GM18858 (cell line): ENCODE measurements around the gene PLPP6.
"Not testable (repeated sequence)": the region's sequence is repeated elsewhere in the genome, so short reads cannot be mapped to it uniquely, and the experiment has no call there.

Source experiments
- ATAC-seq: cut with Tn5 transposase; IDR thresholded peaks from one replicate; pipeline ENCODE4 v1.9.1; 2021; ENCODE audit not compliant: unreplicated experiment

Gene PLPP6

DNA sequence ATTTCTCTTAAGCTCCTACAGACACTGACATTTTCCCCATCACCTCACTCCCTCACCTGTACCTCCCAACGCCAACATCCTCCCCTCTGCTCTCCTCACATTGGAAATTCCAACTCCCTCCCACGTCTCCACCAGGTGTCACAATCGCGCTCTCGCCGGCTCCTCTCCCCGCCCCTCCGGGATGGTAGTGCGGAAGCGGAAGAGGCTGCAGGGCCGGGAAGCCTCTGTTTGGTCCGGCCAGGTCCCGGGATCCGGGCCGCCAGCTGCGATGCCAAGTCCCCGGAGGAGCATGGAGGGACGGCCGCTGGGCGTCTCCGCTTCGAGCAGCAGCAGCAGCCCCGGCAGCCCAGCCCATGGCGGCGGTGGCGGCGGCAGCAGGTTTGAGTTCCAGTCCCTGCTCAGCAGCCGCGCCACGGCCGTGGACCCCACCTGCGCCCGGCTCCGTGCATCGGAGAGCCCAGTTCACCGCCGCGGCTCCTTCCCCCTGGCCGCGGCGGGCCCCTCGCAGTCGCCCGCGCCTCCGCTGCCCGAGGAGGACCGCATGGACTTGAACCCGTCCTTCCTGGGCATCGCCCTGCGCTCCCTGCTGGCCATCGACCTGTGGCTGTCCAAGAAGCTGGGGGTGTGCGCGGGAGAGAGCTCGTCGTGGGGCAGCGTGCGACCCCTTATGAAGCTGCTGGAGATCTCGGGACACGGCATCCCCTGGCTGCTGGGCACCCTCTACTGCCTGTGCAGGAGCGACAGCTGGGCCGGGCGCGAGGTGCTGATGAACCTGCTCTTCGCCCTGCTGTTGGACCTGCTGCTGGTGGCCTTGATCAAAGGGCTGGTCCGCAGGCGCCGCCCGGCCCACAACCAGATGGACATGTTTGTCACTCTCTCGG, at the start of gene PLPP6:
PLPP6 (plus strand) TSS at position 187 of the 881 bp plus-strand sequence; CDS start at position 269, 82 bp downstream.
- ATAC-seq: peak; percentile 63

DNA sequence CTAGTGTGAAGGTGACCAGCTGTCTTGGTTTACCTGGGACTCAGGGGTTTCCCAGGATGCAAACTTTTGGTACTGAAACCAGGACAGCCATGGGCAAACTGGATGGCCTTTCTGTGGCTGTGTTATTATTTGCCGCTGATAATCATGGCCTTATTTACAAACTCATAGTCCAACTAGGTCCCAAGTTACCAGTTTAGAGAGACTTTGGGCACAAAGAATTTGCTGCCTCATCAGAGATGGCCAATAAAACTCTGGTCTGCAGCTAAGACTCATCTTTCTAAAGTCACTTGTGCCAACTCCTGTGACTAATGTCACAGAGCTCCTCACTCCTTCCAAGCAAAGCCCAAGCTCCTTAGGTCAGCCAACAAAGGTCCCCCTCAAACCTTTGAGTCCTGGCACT, 47.5 kb upstream of the PLPP6 start:
- no peak for ATAC-seq

DNA sequence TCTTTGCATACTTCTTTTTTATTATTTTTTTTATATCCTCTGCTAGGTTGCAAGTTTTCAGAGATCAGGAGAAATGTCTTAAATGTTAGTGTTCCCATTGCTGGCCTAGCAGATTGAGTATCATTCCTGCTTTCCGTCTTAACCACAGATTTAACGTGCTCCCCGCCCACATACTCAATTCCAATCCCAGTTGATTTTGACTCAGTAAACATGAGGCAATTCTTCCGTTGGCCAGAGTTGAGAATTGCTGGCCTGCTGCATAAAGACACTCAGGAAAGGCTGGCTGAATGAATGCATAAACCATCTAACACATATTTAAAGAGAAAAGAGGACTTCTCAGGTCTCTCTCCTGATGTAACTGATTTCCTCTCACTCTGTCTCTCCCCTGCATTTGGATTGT, 46.8 kb upstream of the PLPP6 start:
- ATAC-seq: no peak

DNA sequence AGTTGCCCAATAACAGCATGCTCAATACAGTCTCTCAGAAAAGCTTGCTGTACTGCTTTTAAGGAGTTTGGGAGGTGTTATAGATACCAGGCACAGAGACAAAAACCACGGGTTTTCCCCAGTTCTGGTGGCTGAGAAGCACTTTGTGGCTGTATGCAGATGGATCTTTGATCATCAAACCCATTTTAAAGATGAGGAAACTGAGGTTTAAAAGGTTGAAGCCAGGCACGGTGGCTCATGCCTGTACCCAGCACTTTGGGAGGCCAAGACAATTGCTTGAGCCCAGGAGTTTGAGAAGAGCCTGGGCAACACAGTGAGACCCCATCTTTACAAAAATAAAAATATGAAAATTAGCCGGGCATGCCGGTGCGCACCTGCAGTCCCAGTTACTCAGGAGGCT, 46.3 kb upstream of the PLPP6 start:
- ATAC-seq: no peak

DNA sequence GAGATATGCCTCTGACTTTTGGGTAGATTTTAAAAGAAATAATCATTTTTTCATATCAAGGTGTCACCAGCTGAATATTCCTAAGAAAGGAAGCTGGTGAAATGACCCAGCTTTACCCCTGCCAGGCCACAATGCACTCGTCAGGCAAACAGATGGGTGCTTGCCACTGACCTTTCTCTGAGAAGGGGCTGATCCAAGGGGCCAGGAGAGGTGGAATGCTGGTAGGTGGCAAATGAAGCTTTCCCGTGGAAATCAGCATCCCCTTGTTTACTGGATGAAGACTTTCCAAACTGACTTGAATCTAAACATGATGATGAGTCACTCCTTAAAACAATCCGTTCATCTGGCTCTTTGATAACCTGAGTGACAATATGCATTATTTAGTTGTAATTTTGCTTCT, 44.3 kb upstream of the PLPP6 start:
- no peak for ATAC-seq

DNA sequence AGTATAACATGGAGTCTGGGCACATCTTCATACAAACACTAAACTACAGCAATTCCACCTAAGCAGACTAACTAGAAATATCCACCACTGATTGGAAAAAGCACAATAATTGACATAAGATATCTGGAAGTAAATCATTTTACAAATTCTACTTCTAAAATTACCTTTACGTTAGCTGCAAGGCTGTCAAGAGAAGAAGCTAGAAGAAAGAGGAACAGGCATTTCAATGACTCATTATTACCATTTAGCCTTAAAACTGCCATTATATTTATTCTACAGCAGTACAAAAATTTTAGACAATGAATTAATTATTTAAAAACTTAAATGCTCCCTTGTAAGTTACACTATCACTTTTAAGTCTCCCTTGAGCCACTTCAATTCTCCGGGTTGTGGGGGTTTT, 43.4 kb upstream of the PLPP6 start:
- no peak for ATAC-seq

DNA sequence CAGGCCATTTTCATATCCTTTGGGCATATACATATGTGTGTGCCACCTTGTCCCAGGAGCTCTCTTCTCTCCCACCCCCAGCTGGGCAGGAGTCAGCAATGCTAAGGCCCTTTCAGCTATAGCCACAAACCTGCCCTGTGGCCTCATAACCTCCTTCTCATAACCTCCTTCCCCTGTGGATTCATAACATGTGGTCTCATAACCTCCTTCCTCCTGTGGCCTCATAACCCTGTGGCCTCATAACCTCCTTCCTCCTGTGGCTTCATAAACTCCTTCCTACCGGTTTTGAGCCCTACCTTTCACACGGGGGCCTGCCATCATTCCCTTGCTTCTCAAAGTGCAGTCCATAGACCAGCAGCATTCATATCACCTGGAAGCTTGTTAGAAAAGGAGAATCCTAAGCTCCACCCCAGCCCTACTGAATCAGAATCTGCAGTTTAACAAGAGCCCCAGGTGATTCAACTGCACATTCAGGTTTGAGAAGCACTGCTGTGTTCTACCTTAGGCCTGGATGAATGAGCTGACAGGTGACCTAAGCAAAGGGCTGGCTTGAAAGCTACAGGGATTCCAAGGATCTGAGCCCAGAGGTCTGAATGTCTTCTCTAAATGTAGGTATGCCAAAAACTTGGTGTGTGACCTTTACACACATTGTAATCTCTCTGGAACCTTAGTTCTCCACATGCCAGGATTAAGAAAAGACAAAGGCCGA, 41.9 kb upstream of the PLPP6 start:
- ATAC-seq: no peak

DNA sequence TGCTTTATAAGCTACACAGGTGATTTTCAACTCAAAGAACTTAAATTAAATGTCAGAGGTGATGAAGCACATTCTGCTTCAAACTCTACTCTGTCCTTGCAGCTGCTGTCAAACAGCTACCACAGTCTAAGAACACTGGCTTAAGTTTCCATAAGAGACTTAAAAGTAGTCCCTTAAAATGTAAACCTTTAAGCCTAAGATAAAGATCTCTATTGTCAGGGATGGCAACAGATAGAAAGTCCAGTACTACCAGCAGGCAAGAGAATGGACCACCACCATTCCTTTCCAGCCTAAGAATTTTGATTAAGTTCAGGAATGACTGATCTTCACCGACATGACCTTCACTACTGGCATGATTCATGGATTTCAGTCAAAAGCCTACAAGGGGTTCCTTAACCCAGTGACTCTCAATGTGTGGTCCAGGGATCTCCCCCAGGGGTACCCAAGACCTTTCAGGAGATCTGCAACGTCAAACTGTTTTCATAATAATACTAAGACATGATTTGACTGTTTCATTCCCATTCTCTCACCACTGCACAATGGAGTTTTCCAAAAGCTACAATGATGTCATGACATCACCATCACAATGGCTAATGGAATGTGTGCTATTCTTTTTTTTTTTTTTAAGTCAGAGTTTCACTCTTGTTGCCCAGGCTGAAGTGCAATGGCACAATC, 41.1 kb upstream of the PLPP6 start:
- ATAC-seq: no peak

DNA sequence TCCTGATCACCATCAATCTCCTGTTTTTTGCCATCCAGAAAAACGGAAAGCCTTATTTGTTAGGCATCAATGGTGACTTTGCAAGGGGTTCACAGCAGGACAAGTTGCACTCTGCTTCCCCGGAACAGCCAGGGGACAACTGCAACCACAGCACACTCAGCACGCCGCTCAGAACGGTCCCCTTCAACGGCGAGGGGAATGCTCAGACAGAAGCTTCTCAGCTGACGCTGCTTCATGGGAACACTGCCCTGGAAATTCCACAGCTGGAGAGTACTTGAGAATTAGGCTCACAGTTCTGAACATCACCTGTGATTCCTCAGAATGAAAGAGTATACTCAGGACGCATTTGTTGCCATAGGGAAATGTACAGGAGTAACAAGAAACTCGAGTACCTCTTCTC, 40.1 kb upstream of the PLPP6 start:
- no peak for ATAC-seq

DNA sequence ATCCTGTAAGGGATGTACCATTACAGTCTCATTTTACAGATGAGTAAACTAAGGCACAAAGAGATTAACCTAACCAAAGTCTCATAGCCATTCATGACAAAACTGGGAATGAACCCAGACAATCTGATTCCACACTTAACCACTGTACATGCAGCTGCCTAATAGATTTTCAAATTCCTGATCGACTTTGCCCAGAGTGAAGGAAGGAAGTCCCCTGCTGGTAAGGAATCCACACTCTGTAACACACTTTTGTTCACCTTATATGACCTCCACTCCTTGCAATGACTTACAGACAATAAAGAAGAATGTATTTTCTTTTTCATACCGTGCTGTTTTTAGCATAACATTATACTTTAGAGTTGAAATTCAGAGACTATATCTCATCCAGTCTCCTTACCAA, 31.3 kb upstream of the PLPP6 start:
- ATAC-seq: no peak

DNA sequence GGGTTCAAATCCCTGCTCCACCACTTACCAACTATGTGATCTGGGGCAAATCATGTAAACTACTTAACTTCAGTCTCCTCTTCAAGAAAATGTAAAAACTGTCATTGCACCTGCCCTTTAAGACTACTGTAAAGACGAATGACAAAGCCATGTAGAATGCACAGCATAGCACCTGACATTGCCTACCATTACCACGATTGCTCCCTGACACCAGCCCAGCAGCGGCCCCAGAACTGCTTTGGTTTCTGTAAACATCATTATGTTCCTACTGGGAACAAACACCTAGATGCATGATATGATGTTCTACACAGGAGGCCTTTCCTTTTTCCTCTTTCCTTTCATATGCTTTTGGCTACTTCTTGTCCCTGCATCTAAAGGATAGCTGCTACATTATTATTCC, 23.1 kb upstream of the PLPP6 start:
- ATAC-seq: no peak

DNA sequence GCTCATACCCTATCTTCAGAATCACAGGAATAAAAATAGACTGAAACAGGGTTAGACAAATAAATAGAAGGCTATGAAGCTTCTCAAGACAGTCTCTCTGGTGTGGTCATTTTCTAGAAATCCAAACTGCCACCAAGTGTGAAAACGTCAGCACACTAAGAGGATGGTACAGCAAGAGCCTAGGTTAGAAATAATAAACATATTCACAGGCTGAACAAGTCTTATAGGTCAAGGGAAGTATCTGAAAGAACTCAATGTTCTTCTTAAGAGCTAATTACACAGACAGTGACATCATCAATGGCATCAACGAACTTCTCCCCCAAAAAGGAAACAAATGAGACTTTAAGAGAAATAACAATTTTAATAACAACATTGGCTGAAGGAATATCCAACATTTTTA, 22.7 kb upstream of the PLPP6 start:
- ATAC-seq: no peak

DNA sequence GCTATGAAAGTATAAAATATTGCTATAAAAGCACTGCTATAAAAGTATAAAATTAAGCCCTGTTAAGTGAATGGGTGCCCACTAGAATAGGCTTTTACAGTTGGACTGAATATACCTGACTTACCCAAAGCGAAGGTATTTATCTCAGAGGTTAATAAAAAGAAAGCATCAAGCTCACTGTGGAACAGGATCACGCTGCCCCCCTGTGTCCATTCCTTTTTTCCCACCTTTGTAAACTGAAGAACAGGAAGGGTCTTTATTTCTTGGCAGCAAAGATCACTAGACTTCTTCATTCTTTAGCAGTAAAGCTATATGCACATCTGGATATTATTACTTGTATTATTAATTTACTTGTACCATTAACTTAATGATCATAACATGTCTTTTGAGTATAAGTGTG, 22.1 kb upstream of the PLPP6 start:
- no peak for ATAC-seq

DNA sequence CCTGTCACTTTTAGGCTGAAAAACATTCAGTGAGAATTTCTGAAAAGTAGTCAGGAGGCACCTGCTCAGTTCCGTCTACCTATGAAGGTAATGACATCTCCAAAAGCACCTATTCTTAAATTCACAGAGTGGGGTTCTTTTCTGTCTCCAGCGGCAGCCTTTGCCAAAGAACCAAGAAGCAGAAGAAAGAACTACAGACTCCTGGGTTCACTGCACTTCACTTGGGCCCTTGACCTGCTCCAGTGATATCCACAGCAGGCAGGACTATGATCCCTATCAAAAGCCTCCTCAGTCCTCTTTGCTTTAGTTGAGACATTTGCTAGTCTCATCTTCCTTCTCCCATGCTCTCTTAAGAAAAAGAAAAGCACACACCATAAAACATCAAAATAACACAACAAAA, 19.7 kb upstream of the PLPP6 start:
- no peak for ATAC-seq

DNA sequence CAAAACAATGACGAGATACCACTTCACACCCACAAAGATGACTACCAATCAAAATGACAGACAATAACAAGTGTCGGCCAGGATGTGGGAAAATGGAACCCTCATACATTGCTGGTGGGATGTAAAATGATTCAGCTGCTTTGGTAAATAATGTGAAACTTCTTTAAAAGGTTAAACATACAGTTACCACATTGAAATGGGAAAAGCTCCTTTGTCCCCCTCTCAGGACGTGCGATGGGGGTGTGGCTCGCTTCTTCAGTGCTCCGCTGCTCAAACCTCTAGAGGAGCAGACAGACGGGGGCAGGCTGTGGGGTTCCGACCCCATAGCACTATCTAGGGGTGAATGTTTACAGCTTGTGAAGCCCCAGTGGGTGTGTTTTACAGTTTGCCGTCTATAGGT, 8.0 kb upstream of the PLPP6 start:
- ATAC-seq: no peak

DNA sequence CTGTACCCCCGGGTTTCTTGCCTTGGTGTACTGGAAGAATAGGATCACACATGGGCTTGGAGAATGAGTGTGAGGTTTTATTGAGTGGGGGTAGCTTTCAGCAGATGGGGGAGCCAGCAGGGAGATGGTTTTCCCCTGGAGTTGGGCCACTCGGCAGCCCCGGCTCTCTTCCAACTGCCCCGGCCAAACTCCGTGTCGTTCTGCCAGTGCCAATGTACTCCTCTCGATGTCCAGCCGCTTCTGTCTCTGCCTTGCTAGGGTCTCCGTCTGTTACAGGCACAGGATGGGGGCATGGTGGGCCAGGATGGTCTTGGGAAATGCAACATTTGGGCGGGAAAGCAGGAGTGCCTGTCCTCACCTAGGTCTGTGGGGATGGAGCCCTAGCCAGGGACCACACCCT, 7.6 kb upstream of the PLPP6 start:
- ATAC-seq: no peak

DNA sequence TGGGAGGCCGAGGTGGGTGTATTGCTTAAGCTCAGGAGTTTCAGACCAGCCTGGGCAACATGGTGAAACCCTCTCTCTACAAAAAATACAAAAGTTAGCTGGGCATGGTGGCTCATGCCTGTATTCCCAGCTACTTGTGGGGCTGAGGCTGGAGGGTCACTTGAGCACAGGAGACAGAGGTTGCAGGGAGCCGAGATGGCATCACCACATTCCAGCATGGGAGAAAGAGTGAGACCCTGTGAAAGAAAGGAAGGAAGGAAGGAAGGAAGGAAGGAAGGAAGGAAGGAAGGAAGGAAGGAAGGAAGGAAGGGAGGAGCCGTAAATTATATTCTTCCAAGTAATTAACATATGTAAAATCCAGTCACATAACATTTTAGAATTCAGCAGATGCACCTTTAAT, 5.9 kb upstream of the PLPP6 start:
- ATAC-seq: not testable (repeated sequence)

DNA sequence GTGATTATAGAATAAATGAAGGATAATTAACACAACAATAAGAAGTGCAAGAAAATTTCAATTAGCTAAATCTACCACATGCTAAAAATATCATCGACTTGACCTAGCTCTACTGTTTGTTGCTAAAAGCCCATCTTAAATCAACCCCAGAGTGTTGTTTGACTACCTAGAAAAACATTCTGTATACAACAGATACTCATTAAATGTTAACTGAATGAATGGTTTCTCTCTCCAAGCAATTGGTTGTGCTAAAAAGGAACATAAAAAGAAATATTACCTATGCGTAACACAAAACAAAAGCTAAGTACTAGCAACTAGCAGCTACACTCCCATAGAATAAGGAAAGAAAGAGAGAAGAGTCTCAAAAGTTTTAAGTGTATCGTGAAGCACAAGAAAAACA, 5.5 kb upstream of the PLPP6 start:
- ATAC-seq: no peak

DNA sequence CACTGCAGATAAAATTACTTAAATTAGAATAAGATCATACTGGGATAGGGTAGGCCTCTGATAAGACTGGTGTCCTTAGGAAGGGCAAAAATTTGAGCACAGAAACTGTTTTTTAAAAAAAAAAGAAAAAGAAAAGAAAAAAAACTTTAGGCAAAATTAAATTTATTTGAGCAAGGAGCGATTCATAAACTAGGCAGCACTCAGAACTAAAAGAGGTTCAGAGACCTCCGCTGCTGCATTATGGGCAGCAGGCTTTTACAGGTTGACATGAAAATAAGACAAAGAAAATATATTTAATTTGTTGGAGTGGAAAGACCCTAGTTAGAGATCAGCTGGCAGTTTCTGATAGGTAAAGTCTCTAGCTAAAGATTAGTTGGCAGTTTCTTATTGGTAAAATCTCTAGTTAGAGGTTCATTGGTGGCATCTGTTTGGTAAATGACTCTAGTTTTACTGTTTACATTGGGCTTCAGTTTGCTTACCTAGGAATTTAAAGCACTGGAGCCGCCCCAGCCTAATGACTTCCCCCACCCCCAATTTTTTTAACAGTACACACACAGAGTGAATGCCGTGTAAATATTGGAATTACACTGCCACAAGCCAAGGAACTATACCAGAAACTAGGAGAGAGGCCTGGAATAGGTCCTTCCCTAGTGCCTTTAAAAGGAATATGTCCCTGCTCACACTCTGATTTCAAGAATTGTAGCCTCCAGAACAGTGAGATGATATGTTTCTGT, 4.5 kb upstream of the PLPP6 start:
- ATAC-seq: no peak

DNA sequence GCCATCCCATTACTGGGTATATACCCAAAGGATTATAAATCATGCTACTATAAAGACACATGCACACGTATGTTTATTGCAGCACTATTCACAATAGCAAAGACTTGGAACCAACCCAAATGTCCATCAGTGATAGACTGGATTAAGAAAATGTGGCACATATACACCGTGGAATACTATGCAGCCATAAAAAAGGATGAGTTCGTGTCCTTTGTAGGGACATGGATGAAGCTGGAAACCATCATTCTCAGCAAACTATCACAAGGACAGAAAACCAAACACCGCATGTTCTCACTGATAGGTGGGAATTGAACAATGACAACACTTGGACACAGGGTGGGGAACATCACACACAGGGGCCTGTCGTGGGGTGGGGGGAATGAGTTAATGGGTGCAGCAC, 1.4 kb upstream of the PLPP6 start:
- ATAC-seq: not testable (repeated sequence)

DNA sequence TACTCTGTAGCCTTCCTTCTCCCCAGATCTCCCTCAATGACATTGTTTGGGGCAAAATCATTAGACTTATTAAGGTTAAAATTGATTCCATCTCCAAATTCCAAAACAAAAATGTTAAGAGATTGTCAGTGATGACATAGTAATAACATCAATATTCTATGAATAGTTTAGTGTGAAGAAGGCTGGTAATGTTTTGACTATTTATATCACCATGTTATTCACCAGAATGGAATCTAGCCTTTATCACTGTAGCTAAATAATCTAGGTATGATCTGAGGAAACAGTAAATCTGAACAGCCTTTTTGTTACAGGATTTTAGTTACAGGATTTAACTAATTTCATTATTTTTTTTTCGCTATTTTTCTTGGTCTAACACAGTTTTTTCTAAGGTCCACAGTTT, 929 bp upstream of the PLPP6 start:
- ATAC-seq: no peak
